Peyer's patch (tissue), 4 donors: ENCODE data around the gene ANXA9. TPM values are rescaled to one million over a fixed set of nuclear protein-coding genes. Genes with fewer than 3 reads are reported as not detected.

Experiments
- DNase-seq, 3 donors: peaks; one replicate each; pipeline ENCODE4 v3.0.0-alpha.2; 2017 to 2019
- H3K27ac ChIP-seq, 4 donors: fragments of 200-600 bp; sonication (generic); one replicate each; pipeline ENCODE4 v1.5.1; 2016 to 2019
- H3K27me3 ChIP-seq, 2 donors: fragments of 200-600 bp; sonication (generic); one replicate each; pipeline ENCODE4 v1.5.1; 2019
- H3K36me3 ChIP-seq, 3 donors: fragments of 200-600 bp; sonication (generic); one replicate each; pipeline ENCODE4 v1.5.1; 2016 to 2019
- H3K4me1 ChIP-seq, 4 donors: fragments of 200-600 bp; sonication (generic); one replicate each; pipeline ENCODE4 v1.5.1; 2016 to 2019
- H3K4me3 ChIP-seq, 4 donors: fragments of 200-600 bp; sonication (generic); 1 replicate in 3 of 4; 2 replicates in 1 of 4; pipeline ENCODE4 v1.5.1; 2016 to 2019; ENCODE audit warnings: mild to moderate bottlenecking in 1 of 4
- H3K9me3 ChIP-seq, 4 donors: fragments of 200-600 bp; sonication (generic); one replicate each; pipeline ENCODE4 v1.5.1; 2016 to 2019; ENCODE audit warnings: mild to moderate bottlenecking in 1 of 4
- CTCF ChIP-seq, 6 experiments: fragments of 450-650 bp in 4 of 6; fragments of 200-600 bp in 2 of 6; sonication (generic) in 1 of 6; IDR thresholded peaks; one replicate each; pipeline ENCODE4 v1.5.1; 2017 to 2019; ENCODE audit warnings: antibody characterized with exemption in 6 of 6, mild to moderate bottlenecking in 3 of 6, moderate library complexity in 1 of 6
- POLR2A ChIP-seq, 2 donors: fragments of 450-650 bp; IDR thresholded peaks; one replicate each; pipeline ENCODE4 v1.5.1; 2017; ENCODE audit warnings: antibody characterized with exemption in 2 of 2, mild to moderate bottlenecking in 2 of 2, moderate library complexity in 2 of 2
- total RNA-seq, 4 donors: library from RNA; depleted of rRNA; stranded (reverse); fragments of >200 nt; gene quantifications; one replicate each; pipeline ENCODE4 v1.1.0, GENCODE V29; 2016

ANXA9 gene
- total RNA-seq, 4 donors from 2014 or later, result 0.67 to 1.7 TPM; not detected in 2

DNA sequence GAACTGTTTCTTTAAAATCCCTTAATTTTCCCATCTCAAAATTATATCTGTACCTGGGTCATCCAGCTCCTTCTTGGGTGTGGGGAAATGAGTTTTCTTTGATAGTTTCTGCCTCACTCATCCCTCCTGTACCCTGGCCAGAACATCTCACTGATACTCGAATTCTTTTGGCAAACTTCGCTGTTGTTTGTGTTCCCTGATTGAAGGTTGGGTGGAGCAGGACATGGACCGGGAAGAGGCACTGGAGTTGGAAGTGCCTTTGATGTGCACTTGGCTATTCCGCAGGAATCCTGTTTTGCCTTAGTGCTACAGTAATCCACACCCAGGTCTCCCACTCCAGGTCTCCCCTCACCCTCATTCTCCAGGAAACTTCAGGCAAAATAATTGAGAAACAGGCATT, 13.4 kb downstream of the ANXA9 start:
- H3K4me3 ChIP-seq, result no peak overlapping the region
- H3K27ac ChIP-seq, result peak overlapping the region in 2 of 4 donors; percentile 8 to 20
- no peaks in the 10 kb centered on the region for H3K4me1 ChIP-seq
- no peak for TF ChIP-seq POLR2A (IDR thresholded peaks at IDR 0.05)
- no peak for TF ChIP-seq CTCF (IDR thresholded peaks at IDR 0.05)
- peaks cover 0 to 41% (median 0%) of the 10 kb centered on the region in 3 donors for H3K36me3 ChIP-seq
- no peak for DNase-seq
- no peaks in the 10 kb centered on the region for H3K27me3 ChIP-seq
- H3K9me3 ChIP-seq, result no peaks in the 10 kb centered on the region

- H3K4me1 ChIP-seq, result no peaks in the 10 kb centered on the region
Measured at GRCh38 chr1:150995896-150996295, 13.8 kb downstream of the ANXA9 start.

GRCh38 chr1:150997126-150997872, 15.2 kb downstream of the ANXA9 start:
- peaks cover 0 to 58% (median 0%) of the 10 kb centered on the region in 3 donors for H3K36me3 ChIP-seq
- H3K27me3 ChIP-seq, result no peaks in the 10 kb centered on the region
- H3K27ac ChIP-seq, result no peak overlapping the region
- TF ChIP-seq POLR2A (IDR thresholded peaks at IDR 0.05) (no peak), CTCF (IDR thresholded peaks at IDR 0.05) (no peak)
- H3K4me3 ChIP-seq, result no peak overlapping the region
- H3K9me3 ChIP-seq, result no peaks in the 10 kb centered on the region
- DNase-seq, result no peak
- H3K4me1 ChIP-seq, result peaks cover 0 to 3% (median 0%) of the 10 kb centered on the region in 4 donors

More at GRCh38 chr1:150995896-150996295, 13.8 kb downstream of the ANXA9 start:
- TF ChIP-seq CTCF (IDR thresholded peaks at IDR 0.05), result peak; percentile 70 to 87 (median 80)
- no peak for TF ChIP-seq POLR2A (IDR thresholded peaks at IDR 0.05)
- H3K4me3 ChIP-seq, result no peak overlapping the region
- H3K27ac ChIP-seq, result peak overlapping the region in 2 of 4 donors; percentile 8 to 20
- peaks cover 0 to 45% (median 0%) of the 10 kb centered on the region in 3 donors for H3K36me3 ChIP-seq
- peak in 1 of 3 donors; percentile 59 for DNase-seq
- no peaks in the 10 kb centered on the region for H3K27me3 ChIP-seq
- no peaks in the 10 kb centered on the region for H3K9me3 ChIP-seq

DNA sequence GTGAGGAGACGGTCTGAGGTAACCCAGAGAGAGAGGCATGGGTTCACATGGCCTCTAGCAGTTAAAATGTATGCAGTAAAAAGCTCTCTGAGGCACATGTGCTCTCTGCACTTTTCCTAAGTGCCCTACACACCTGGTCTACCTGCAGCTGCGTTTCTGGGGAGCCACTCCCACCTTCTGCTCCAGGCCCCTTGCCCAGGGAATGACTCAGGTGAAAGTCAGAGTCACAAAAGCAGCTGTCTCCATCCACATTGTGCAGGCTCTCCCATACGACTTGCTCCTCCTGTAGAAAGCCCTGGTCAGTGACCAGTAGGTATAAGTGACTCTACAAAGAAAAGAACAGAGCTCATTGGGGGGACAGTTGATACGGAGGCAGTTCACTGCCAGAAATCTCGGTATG, 15.9 kb downstream of the ANXA9 start:
- TF ChIP-seq CTCF (IDR thresholded peaks at IDR 0.05) (no peak), POLR2A (IDR thresholded peaks at IDR 0.05) (no peak)

DNA sequence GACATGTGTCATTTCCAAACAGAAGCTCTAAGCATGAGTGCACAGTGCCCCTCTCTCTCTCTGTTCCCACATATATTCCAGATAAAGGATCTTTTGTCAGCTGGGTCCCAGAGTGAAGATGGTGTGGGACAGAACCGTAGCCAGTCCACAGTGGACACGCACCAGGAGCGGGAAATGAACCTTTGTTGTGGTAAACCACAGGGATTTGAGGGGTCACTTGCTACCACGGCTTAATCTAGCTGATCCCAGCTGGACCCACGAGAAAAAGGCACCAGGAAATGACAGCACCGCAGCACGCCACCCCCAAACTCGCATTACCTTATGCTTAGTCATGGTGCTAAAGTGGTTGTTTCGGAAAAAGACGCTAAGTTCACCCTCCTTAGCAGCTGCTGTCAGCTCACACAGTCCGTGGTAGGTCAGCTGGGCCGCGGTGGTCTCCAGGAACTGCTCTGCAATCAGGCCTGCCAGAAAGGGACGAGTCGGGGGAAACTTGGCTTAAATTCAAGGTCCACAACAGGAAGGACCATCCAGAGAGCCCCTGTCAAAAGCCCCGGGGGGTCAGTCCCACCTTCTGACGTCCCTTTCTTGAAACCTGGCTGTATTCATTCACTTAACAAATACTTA, 17.1 kb downstream of the ANXA9 start:
- Histone ChIP-seq H3K36me3 (peaks cover 0 to 65% (median 0%) of the 10 kb centered on the region in 3 donors), H3K4me3 (no peak overlapping the region), H3K9me3 (no peaks in the 10 kb centered on the region), H3K27me3 (no peaks in the 10 kb centered on the region), H3K4me1 (peaks cover 0 to 21% (median 0%) of the 10 kb centered on the region in 4 donors), H3K27ac (no peak overlapping the region)
- TF ChIP-seq POLR2A (IDR thresholded peaks at IDR 0.05) (no peak), CTCF (IDR thresholded peaks at IDR 0.05) (no peak)
- no peak for DNase-seq

More for the DNA sequence above, 15.9 kb downstream of the ANXA9 start:
- Histone ChIP-seq H3K36me3 (peaks cover 0 to 64% (median 0%) of the 10 kb centered on the region in 3 donors), H3K9me3 (no peaks in the 10 kb centered on the region), H3K4me3 (no peak overlapping the region), H3K27ac (no peak overlapping the region), H3K4me1 (peaks cover 0 to 9% (median 0%) of the 10 kb centered on the region in 4 donors), H3K27me3 (no peaks in the 10 kb centered on the region)
- no peak for DNase-seq
